Psoas muscle (tissue), 8 donors: ENCODE results near the gene CRELD1. TPM values are rescaled to one million over a fixed set of nuclear protein-coding genes. Genes with fewer than 3 reads are reported as not detected.
A peak's percentile ranks its signal among the peaks of the same experiment; 100 is the strongest.

Source experiments
- ATAC-seq, 4 donors: fragments of 200-7000 bp; cut with Tn5 transposase; one replicate each; pipeline ENCODE4 v1.9.1; 2020; ENCODE audit warnings: moderate library complexity in 3 of 4, mild to moderate bottlenecking in 2 of 4
- DNase-seq, 2 donors: peaks; one replicate each; pipeline ENCODE4 v3.0.0-alpha.2; 2020
- H3K27ac ChIP-seq: fragments of 200-600 bp; one replicate; pipeline ENCODE4 v1.8.0; 2022
- H3K27me3 ChIP-seq, 3 donors: fragments of 200-600 bp in 1 of 3; one replicate each; pipeline versions ENCODE4 v1.6.1 to v1.8.0; 2013 to 2022; ENCODE audit warnings: low read length in 2 of 3, mild to moderate bottlenecking in 2 of 3, moderate library complexity in 1 of 3; ENCODE audit not compliant: insufficient read depth in 3 of 3
- H3K36me3 ChIP-seq, 2 donors: fragments of 200-600 bp in 1 of 2; one replicate each; pipeline versions ENCODE4 v1.6.1 to v1.8.0; 2013 to 2022; ENCODE audit warnings: low read depth in 1 of 2, mild to moderate bottlenecking in 1 of 2, moderate library complexity in 1 of 2; ENCODE audit not compliant: insufficient read depth in 1 of 2
- H3K4me1 ChIP-seq: fragments of 200-600 bp; one replicate; pipeline ENCODE4 v1.8.0; 2022
- H3K4me3 ChIP-seq: fragments of 200-600 bp; one replicate; pipeline ENCODE4 v1.8.0; 2022; ENCODE audit warnings: mild to moderate bottlenecking
- H3K9me3 ChIP-seq: fragments of 200-600 bp; one replicate; pipeline ENCODE4 v1.8.0; 2022
- WGBS, 3 donors: extraction: QIAGEN DNeasy Blood & Tissue Kit; methylation state at CpG; one replicate each; pipeline versions ENCODE4 v1.1.6 to v1.1.7; 2013; 5-methylcytosine and 5-hydroxymethylcytosine counted together
- intact Hi-C, 2 donors: fragments of 100-400 bp; cut with DNase I; formaldehyde crosslinking; loops; one replicate each; pipeline versions ENCODE4 v1.11.0 to v1.14.2; 2022
- polyA plus RNA-seq, 3 donors: library from polyadenylated mRNA; stranded (reverse); fragments of 200-250 nt; gene quantifications; one replicate each; pipeline ENCODE4 v1.2.3, GENCODE V29; 2013
- total RNA-seq, 4 donors: library from RNA; stranded (reverse); fragmentation: NEBNext Ultra II Directional in 2 of 4; extraction: Animal tissue kit (Norgen Biotek cat#: 25700) in 2 of 4; gene quantifications; one replicate each; pipeline versions ENCODE4 v1.2.1 to v1.2.4, GENCODE V29; 2021 to 2023
- TF ChIP-seq, protein P1 (sequence below): fragments of 200-600 bp; IDR thresholded peaks from one replicate; pipeline ENCODE4 v1.8.0; 2022; ENCODE audit warnings: antibody characterized with exemption
- donor health status: healthy with polysubstance abuse.
- donor health status: DM: no; HTN: no; CAD: no; lungs with moderate emphysema.
- donor health status: Bipolar disorder and iron deficiency.
- donor health status: healthy.
- donor health status: DM: yes; HTN: yes; CAD: no.
- donor health status: DM: no; HTN: no; CAD: no.
- donor health status: DM: no; HTN: no; CAD: no.
- donor health status: DM: yes; HTN: yes; CAD: no.

CRELD1 gene
- total and polyA plus RNA-seq, 7 donors: 24.2 to 47.5 (median 28.8) TPM

DNA sequence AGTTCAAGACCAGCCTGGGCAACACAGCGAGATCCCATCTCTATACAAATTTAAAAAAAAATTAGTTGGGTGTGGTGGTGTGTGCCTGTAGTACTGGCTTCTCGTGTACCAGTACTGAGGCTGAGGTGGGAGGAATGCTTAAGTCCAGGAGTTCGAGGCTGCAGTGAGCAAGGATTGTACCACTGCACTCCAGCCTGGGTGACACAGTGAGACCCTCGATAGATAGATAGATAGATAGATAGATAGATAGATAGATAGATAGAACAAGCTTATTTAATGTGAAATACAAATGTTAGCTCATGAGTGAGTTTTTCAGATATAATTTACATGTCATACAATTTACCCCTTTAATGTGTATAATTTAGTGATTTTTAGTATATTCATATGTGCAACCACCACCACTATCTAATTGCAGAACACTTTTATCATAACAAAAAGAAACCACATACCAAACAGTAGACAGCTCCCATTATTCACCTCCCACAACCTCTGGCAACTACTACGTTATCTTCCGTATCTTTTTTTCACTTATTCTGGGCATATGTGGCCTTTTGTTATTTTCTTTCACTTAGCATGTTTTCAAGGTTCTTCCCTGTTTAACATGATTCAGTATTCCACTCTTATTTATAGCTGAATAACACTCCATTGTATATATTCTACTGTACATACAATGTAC, 31.7 kb downstream of the CRELD1 start:
- Histone ChIP-seq H3K27ac (no peak overlapping the region), H3K9me3 (no peaks in the 10 kb centered on the region), H3K4me1 (no peaks in the 10 kb centered on the region), H3K27me3 (no peaks in the 10 kb centered on the region), H3K36me3 (peaks cover 13 to 100% of the 10 kb centered on the region in 2 donors), H3K4me3 (no peak overlapping the region)
- DNase-seq (no peak), ATAC-seq (no peak)
- TF ChIP-seq, protein P1, sequence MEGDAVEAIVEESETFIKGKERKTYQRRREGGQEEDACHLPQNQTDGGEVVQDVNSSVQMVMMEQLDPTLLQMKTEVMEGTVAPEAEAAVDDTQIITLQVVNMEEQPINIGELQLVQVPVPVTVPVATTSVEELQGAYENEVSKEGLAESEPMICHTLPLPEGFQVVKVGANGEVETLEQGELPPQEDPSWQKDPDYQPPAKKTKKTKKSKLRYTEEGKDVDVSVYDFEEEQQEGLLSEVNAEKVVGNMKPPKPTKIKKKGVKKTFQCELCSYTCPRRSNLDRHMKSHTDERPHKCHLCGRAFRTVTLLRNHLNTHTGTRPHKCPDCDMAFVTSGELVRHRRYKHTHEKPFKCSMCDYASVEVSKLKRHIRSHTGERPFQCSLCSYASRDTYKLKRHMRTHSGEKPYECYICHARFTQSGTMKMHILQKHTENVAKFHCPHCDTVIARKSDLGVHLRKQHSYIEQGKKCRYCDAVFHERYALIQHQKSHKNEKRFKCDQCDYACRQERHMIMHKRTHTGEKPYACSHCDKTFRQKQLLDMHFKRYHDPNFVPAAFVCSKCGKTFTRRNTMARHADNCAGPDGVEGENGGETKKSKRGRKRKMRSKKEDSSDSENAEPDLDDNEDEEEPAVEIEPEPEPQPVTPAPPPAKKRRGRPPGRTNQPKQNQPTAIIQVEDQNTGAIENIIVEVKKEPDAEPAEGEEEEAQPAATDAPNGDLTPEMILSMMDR: no peak
- WGBS, 3 donors: 92 to 93% (median 92%) methylated on average over 6 of the region's 6 CpGs
- intact Hi-C loops: no loop called here

DNA sequence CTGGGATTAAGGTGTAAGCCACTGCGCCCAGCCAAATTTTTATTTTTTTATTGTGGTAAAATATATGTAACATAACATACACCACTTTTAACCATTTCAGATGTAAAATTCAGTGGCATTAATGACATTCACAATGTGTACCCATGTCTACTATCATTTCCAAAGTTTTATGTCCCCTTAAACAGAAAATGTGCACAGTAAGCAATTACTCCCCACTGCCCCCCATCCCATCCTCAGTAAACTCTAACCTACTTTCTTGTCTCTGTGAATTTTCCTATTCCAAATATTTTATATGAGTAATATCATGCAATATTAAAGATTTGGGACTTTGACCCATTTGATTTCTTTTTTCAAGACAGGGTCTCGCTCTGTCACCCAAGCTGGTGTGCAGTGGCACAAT, 33.2 kb downstream of the CRELD1 start:
- Histone ChIP-seq H3K4me1 (peaks cover 10% of the 10 kb centered on the region), H3K9me3 (no peaks in the 10 kb centered on the region), H3K27ac (no peak overlapping the region), H3K36me3 (peaks cover 13 to 100% of the 10 kb centered on the region in 2 donors), H3K4me3 (no peak overlapping the region), H3K27me3 (no peaks in the 10 kb centered on the region)
- intact Hi-C loops: no loop called here
- TF ChIP-seq, protein P1: no peak
- WGBS, 3 donors: 98 to 100% (median 100%) methylated on average over 2 of the region's 2 CpGs
- no peak for DNase-seq
- no peak for ATAC-seq

DNA sequence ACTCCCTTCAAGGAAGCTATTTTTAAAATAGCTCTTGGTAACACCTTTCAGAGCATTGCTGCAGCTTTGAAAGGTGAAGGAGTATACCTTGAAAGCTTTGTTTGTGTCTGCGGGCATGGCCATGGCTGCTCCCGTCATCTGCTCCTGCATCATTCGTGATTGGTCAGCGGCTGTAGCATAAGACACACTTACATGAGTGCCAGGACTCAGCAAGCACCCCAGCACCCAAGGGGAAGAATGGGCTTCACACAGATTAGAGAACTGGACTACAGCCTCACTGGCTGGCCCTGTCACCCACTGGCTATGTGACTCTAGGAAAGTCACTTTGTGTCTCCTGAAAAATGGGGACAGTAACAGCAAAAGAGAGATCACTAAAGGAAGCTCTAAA, 36.0 kb downstream of the CRELD1 start:
- no peak for ATAC-seq
- WGBS, 3 donors: 93 to 95% (median 95%) methylated on average over 4 of the region's 4 CpGs
- intact Hi-C loops: no loop called here
- peaks cover 18 to 99% of the 10 kb centered on the region in 2 donors for H3K36me3 ChIP-seq
- H3K4me1 ChIP-seq: peaks cover 10% of the 10 kb centered on the region
- TF ChIP-seq, protein P1: no peak
- no peak overlapping the region for H3K4me3 ChIP-seq
- DNase-seq: no peak
- peak overlapping the region; percentile 18 for H3K27ac ChIP-seq
- H3K9me3 ChIP-seq: no peaks in the 10 kb centered on the region
- no peaks in the 10 kb centered on the region for H3K27me3 ChIP-seq

DNA sequence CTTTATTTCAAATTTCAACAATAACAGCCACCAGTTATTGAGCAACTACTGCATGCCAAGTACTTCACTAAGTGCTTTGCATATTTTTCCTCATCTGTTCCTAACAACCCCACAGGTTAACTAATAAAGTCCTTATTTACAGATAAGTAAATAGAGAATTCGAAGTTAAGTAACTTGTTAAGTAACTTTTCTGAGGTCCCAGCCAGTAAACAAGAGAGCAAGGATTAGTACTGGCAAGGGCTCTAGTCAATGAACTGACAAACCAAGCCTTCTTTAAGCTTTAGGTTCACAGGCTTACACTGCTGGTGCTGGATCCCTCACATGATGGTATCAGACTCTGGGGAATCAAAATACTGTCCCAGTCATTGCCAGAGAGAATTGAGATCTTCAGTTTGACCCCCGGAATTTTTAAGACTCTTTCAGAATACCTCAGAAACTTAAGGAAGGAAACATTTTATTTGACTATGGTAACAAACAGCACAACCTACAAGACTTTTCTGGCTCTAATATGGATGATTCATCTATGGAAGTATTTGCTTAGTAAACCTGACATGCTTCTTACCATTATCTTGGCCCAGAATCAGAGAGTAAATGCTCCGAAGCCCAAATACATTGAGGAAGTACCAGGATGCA, 36.5 kb downstream of the CRELD1 start:
- TF ChIP-seq, protein P1: no peak
- DNase-seq (no peak), ATAC-seq (no peak)
- H3K4me1 ChIP-seq: peaks cover 10% of the 10 kb centered on the region
- intact Hi-C loops: no loop called here
- H3K27ac ChIP-seq: peak overlapping the region; percentile 53
- no peak overlapping the region for H3K4me3 ChIP-seq
- 90 to 94% (median 91%) methylated on average over 3 of the region's 3 CpGs for WGBS, 3 donors
- peaks cover 18 to 99% of the 10 kb centered on the region in 2 donors for H3K36me3 ChIP-seq
- H3K27me3 ChIP-seq: no peaks in the 10 kb centered on the region
- no peaks in the 10 kb centered on the region for H3K9me3 ChIP-seq
